Activated CD8-positive, alpha-beta memory T cell treated with anti-CD3 and anti-CD28 coated beads for 48 hours (primary cell): ENCODE data around the gene MMP24OS.
A peak's percentile ranks its signal among the peaks of the same experiment; 100 is the strongest.
"Not testable (repeated sequence)": the region's sequence is repeated elsewhere in the genome, so short reads cannot be mapped to it uniquely, and the experiment has no call there.

Experiments
- DNase-seq, 3 experiments: peaks; one replicate each; pipeline ENCODE4 v3.0.0-alpha.2; 2020; ENCODE audit warnings: low read depth in 2 of 3, low spot score in 2 of 3

Gene MMP24OS

GRCh38 chr20:35277531-35278395, at the start of gene MMP24OS:
Gene MMP24OS, minus strand, starts transcription at chr20:35278122. Its CDS starts 193 bp downstream, at chr20:35277929.
- DNase-seq, result peak; percentile 77 to 83 (median 82)

GRCh38 chr20:35327074-35327976, 49.4 kb upstream of the MMP24OS start:
- DNase-seq, result no peak

GRCh38 chr20:35326740-35327073, 48.8 kb upstream of the MMP24OS start:
- no peak for DNase-seq

GRCh38 chr20:35326021-35326739, 48.3 kb upstream of the MMP24OS start:
- no peak for DNase-seq

- DNase-seq, result no peak
Observed at GRCh38 chr20:35325401-35325800, 47.5 kb upstream of the MMP24OS start.

- DNase-seq, result no peak
Observed at GRCh38 chr20:35320396-35321126, 42.6 kb upstream of the MMP24OS start.

- DNase-seq, result no peak
Observed at GRCh38 chr20:35319871-35320197, 41.9 kb upstream of the MMP24OS start.

- DNase-seq, result no peak
Observed at GRCh38 chr20:35319192-35319870, 41.4 kb upstream of the MMP24OS start.

- DNase-seq, result no peak
Observed at GRCh38 chr20:35318502-35319157, 40.7 kb upstream of the MMP24OS start.

GRCh38 chr20:35317416-35318210, 39.7 kb upstream of the MMP24OS start:
- no peak for DNase-seq

- no peak for DNase-seq
Observed at GRCh38 chr20:35316086-35316485, 38.2 kb upstream of the MMP24OS start.

- not testable (repeated sequence) for DNase-seq
Observed at GRCh38 chr20:35315632-35316020, 37.7 kb upstream of the MMP24OS start.

- no peak for DNase-seq
Observed at GRCh38 chr20:35314816-35315631, 37.1 kb upstream of the MMP24OS start.

GRCh38 chr20:35312318-35312717, 34.4 kb upstream of the MMP24OS start:
- no peak for DNase-seq

- no peak for DNase-seq
Observed at GRCh38 chr20:35311822-35312221, 33.9 kb upstream of the MMP24OS start.

GRCh38 chr20:35311409-35311808, 33.5 kb upstream of the MMP24OS start:
- peak in 1 of 3 experiments; percentile 51 for DNase-seq

GRCh38 chr20:35307666-35308653, 30.0 kb upstream of the MMP24OS start:
- no peak for DNase-seq
